ENCODE results near the gene RNF208.

DNA sequence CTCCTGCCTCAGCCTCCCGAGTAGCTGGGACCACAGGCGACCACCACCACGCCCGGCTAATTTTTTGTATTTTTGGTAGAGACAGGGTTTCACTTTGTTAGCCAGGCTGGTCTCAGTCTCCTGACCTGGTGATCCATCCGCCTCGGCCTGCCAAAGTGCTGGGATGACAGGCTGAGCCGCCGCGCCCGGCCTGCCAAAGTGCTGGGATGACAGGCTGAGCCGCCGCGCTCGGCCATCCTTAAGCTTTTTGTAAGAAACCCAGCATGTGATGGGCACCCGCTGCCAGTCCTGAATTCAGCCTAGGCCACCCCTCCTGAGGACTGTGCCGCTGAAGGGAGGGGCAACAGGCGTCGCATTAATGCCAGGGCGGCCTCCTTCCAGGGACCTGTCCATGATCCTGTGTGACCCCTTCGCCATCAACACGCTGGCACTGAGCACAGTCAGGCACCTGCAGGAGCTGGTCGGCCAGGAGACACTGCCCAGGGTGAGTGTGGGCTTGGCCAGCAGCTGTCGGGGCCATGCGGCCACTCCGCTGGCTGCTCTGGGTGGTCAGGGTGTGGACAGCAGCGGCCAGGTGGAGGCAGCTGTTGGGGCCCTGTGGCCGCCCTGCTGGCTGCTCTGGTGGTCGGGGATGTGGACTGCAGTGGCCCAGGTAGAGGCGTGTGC lies 43.6 kb upstream of the RNF208 start:
- TF ChIP-seq, protein P1, sequence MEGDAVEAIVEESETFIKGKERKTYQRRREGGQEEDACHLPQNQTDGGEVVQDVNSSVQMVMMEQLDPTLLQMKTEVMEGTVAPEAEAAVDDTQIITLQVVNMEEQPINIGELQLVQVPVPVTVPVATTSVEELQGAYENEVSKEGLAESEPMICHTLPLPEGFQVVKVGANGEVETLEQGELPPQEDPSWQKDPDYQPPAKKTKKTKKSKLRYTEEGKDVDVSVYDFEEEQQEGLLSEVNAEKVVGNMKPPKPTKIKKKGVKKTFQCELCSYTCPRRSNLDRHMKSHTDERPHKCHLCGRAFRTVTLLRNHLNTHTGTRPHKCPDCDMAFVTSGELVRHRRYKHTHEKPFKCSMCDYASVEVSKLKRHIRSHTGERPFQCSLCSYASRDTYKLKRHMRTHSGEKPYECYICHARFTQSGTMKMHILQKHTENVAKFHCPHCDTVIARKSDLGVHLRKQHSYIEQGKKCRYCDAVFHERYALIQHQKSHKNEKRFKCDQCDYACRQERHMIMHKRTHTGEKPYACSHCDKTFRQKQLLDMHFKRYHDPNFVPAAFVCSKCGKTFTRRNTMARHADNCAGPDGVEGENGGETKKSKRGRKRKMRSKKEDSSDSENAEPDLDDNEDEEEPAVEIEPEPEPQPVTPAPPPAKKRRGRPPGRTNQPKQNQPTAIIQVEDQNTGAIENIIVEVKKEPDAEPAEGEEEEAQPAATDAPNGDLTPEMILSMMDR (conservative IDR thresholded peaks at IDR 0.05; ENCODE audit: low read length) = no peak
- no peak for TF ChIP-seq EZH2phosphoT487 (IDR thresholded peaks at IDR 0.05; ENCODE audit: borderline replicate concordance)
